HL-60/S4 treated with retinoic acid at 250 ng/mL for 4 days and 3 days (cell line): ENCODE measurements around the gene ZNF716.
"Not testable (repeated sequence)": the region's sequence is repeated elsewhere in the genome, so short reads cannot be mapped to it uniquely, and the experiment has no call there.

Source experiments
- in situ Hi-C: fragments of 300-500 bp; cut with MboI; formaldehyde crosslinking; loops from 2 replicates; pipeline ENCODE4 v1.7.0; 2022; ENCODE audit warnings: low sequenced_read_pairs

Gene ZNF716

GRCh38 chr7:57449904-57450303 lies at the start of gene ZNF716:
TSS of gene ZNF716 (plus strand) at chr7:57450177. CDS start at chr7:57450289, 112 bp downstream.
- in situ Hi-C loops, result no loop called here

GRCh38 chr7:57400531-57401155 lies 49.3 kb upstream of the ZNF716 start:
- in situ Hi-C loops, result no loop called here

- in situ Hi-C loops, result not testable (repeated sequence)
Measured at GRCh38 chr7:57403051-57403450, 46.9 kb upstream of the ZNF716 start.

GRCh38 chr7:57403601-57404342 lies 46.2 kb upstream of the ZNF716 start:
- in situ Hi-C loops, result no loop called here

- in situ Hi-C loops, result no loop called here
Measured at GRCh38 chr7:57404343-57404966, 45.5 kb upstream of the ZNF716 start.

- in situ Hi-C loops, result no loop called here
Measured at GRCh38 chr7:57404967-57405421, 45.0 kb upstream of the ZNF716 start.

- in situ Hi-C loops, result no loop called here
Measured at GRCh38 chr7:57407125-57407524, 42.9 kb upstream of the ZNF716 start.

GRCh38 chr7:57412168-57412567 lies 37.8 kb upstream of the ZNF716 start:
- in situ Hi-C loops, result no loop called here

- in situ Hi-C loops, result no loop called here
Measured at GRCh38 chr7:57412618-57413017, 37.4 kb upstream of the ZNF716 start.

- in situ Hi-C loops, result no loop called here
Measured at GRCh38 chr7:57413529-57414398, 36.2 kb upstream of the ZNF716 start.

GRCh38 chr7:57414415-57414814 lies 35.6 kb upstream of the ZNF716 start:
- in situ Hi-C loops, result no loop called here

GRCh38 chr7:57414852-57415251 lies 35.1 kb upstream of the ZNF716 start:
- in situ Hi-C loops, result no loop called here

- in situ Hi-C loops, result no loop called here
Measured at GRCh38 chr7:57415326-57415725, 34.7 kb upstream of the ZNF716 start.

- in situ Hi-C loops, result no loop called here
Measured at GRCh38 chr7:57415730-57416129, 34.2 kb upstream of the ZNF716 start.

GRCh38 chr7:57416601-57417358 lies 33.2 kb upstream of the ZNF716 start:
- in situ Hi-C loops, result no loop called here

GRCh38 chr7:57417736-57418135 lies 32.2 kb upstream of the ZNF716 start:
- in situ Hi-C loops, result no loop called here

GRCh38 chr7:57423768-57424167 lies 26.2 kb upstream of the ZNF716 start:
- in situ Hi-C loops, result no loop called here

GRCh38 chr7:57424515-57425238 lies 25.3 kb upstream of the ZNF716 start:
- in situ Hi-C loops, result no loop called here

GRCh38 chr7:57425239-57425944 lies 24.6 kb upstream of the ZNF716 start:
- in situ Hi-C loops, result no loop called here
